Measurements from ENCODE around the gene SLIT3.

Gene SLIT3

DNA sequence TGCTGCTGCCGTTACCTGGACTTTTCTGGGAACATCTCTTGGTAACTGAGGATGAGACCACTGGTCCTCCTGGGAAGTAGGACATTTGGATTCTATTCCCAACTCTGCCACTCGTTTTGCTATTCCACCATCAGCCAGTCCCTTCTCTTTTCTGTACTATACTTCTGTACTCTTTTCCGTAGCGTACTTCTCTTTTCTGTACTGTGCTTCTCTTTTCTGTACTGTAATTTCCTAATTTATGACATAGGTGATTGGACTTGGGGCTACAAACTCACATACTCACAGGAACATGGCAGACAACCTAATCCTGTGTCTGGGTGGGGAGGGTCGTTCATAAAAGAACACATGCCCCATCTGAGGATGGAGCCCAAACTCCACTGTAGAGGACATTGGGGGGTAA lies 386.4 kb downstream of the SLIT3 start:
- DNase-seq: no peak

DNA sequence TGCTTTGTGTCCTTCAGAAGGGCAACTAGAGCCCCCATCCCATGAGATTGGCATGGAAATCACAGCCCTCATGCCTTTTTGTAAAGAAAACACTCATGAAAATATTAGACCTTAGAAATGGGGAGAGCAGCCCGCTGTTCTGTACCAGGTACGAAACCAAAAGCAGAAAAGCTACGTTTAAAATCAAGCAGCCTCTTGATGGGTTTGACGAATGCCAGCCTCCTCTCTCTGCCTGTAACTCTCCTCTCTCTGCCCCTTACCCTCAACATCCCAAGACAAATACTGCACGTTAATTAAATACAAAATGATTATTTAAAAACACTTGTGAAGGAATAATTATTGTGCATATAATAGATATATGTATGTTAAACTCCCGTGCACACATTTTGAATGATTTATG lies 390.1 kb downstream of the SLIT3 start:
- DNase-seq: no peak

DNA sequence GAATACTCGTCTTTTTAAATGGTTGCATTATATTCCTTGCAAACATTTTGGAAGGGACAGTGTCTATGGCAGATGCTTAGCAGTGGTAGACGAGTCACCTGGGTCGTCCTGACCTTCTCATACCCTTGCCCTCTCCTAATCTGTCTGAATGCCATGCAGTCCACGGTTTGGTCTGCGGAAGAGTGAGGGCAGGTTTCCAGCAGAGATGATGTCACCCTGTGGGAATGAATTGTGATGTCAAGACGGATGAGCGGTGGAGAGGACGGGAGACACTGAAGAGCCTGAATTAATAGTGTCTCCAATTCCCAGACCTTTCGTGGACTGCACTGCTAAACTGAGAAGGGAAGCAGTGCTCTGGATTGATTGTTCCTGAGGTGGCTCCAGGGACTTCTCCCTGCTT lies 392.7 kb downstream of the SLIT3 start:
- no peak for DNase-seq

DNA sequence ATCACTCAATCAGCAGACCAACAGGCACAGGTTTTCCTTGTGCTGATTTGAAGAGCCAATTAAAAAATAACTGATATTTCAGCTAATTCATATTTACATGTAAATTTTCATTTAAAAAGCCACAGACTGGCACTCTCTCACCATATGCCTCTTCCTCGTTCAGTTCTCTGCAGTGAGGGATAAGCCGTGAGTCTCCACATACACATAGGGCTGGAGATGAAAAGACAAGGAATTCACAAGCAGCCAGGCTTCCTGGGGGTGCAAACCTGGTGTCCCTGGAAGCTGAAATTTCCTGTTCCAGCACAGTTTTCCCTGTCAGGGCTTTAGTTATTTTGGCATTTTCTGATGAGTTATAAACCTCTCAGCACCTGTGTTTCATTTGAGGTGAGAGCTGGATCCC lies 397.9 kb downstream of the SLIT3 start:
- DNase-seq: no peak

DNA sequence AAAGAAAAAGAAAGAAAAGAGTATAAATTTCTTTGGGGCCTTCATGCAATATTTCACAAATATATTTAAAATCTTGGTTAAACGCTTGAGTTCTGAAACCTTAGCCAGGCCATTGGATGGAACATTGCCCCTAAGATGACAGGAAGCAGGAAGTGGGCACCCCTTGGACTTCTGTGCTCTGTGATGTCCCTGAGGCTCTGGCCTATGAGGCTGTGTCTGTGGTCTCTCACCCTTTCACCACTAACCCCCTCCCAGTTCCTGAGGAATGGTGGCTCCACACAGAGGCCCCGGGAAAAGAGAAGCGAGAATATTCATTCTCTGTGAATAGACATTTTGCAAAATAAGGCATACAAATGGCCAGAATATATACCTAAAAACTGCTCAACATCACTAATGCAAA lies 401.3 kb downstream of the SLIT3 start:
- no peak for DNase-seq

DNA sequence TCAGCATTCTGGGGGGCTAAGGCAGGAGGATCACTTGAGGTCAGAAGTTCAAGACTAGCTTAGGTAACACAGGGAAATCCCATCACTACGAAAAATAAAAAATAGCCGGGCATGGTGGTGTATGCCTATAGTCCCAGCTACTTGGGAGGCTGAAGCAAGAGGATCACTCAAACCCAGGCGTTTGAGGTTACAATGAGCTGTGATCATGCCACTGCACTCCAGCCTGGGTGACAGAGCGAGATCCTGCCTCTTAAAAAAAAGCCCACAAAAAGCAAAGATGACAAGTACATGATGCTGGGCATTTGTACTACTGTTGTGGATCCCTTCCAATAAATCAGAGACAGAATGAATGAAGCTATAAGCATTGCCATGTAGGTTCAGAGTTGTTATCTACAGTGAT lies 401.7 kb downstream of the SLIT3 start:
- no peak for DNase-seq

DNA sequence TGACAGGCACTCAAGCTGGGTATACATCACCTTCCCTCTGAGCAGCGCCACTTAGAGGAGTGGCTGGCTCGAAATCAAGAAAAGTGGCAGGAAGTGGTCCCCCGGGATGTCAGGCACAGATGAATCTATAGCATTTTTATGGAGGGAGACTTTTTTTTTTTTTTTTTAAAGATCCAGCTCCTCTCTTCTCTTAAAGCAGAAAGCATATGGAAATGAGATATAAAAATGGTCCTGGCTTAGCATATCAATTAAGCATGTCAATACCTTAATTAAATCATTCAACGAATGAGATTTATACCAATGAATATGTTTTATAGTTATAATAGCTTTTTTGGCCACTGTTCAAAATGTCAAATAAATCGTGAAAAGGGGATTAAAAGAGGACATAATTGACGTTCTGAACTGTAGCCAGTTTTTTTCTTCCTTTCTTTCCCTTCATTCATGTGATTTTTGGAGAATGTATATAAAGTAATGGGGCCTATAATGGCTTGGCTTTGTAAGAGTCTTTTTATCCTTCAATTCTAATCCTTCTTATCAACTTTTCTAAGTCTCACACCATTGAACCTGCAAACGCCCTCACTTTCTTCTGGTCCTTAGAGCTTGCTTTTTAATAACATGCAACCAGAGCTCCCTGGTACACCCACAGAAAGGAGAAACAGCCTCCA lies 402.6 kb downstream of the SLIT3 start:
- DNase-seq: peak; percentile 75

DNA sequence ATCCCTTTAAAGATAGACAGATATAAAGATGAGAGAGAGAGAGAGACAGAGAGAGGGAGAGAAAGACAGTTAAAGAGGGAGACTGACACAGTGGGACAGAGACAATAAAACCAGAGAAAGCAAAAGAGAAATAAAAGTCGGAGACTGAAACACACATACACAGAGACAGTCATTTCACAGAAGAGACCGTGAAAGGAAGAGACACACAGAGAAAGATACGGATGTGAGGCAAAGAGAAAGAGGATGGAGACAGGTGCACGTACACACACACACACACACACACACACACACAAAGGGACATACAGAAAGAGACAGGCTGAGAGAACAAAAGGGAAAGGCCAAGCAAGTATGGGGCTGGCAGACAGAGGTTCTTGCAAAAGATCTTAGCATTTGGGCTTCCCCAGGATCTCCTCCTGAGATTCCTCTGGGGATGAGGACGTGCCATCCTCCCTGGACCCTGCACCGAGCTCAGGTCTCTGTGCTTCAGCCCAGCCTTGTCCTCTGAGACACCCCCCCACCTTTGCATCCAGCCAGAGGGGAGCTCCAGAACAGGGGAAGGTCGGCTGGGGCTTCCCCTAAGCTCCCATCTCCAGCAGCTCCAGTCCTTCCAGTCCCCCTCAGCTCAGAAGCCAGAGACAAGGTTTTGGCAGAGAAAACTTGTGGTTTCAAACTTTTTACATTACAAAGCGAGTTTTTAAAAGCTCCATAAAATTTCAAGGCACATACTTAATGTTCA lies 403.4 kb downstream of the SLIT3 start:
- DNase-seq: no peak

DNA sequence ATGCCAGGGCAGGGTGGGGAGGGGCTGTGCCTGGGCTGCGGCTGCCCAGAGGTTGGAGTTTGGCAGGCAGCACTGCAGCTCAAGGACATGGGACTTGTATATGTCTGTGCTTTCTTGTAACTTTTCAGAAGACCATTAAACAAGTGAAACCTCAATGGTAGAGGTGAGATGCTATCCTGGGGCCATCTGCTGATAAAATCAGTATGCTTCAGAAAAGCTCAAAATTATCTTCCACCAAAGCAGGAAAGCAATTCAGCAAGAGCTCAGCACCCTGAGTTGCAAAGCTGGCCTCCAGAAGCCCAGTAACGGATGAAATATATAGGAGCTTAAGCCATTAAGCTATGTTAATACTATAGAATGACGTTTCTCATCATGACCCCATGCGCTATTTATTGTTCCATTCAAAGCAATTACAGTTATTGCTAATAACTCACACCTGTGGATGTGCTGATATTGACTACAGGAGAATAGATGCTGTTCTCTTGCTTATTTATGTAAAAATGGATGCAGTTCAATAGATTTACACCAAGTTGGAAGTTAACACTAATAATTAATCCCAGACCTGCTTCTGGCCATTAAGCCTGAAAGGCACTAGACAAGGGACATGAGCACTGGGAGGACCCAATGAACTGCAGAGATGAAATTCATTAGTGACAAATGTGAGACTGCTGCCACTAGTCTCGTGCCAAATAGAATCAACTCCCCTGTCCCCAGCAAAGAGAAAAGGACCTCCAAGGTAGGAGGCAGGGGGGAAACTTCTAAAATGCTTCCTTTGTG lies 405.5 kb downstream of the SLIT3 start:
- no peak for DNase-seq

DNA sequence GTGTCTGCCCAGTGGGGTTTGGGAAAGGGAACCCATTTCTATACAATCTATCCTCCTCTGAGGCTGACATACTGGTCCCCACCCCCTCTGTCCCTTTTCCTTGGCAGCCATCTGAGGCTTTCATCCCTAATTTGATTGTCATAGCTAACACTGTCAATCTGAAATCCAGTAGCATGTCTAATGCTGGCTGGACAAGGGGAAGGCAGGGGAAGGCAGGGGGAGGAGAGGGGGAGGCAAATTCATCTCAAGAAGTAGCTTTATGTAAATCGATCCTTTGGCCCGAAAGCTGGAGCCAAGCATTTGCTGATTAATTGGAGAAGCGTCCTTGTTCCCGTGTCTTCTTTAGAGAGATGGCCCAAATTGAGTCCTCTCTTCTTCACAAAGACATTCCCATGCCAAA lies 407.7 kb downstream of the SLIT3 start:
- no peak for DNase-seq

DNA sequence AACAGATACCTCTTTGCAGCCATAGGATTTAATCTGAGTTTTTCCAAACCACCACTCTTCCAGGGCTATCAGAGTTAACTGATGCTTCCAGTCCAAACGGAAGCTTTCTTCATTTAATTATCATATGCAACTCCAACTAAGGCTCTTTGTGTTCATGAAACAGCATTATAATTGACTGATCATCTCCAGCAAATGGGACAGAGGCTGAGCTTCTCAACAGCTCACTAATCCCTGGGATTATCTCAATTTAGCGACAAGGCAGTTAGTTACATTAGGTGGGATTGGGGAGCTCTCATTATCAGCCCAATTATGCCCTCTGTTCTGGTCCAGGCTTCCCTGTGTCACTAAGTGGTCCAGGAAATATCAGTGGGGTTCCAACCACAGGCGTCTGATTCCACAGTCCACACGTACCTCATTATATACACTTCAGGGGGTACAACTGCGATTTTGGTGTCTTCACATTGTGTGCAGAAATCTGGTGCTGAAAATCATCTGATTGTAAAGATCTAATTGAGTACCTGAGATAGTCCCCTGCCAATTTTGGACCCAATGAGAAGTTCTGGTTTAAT lies 408.2 kb downstream of the SLIT3 start:
- no peak for DNase-seq

DNA sequence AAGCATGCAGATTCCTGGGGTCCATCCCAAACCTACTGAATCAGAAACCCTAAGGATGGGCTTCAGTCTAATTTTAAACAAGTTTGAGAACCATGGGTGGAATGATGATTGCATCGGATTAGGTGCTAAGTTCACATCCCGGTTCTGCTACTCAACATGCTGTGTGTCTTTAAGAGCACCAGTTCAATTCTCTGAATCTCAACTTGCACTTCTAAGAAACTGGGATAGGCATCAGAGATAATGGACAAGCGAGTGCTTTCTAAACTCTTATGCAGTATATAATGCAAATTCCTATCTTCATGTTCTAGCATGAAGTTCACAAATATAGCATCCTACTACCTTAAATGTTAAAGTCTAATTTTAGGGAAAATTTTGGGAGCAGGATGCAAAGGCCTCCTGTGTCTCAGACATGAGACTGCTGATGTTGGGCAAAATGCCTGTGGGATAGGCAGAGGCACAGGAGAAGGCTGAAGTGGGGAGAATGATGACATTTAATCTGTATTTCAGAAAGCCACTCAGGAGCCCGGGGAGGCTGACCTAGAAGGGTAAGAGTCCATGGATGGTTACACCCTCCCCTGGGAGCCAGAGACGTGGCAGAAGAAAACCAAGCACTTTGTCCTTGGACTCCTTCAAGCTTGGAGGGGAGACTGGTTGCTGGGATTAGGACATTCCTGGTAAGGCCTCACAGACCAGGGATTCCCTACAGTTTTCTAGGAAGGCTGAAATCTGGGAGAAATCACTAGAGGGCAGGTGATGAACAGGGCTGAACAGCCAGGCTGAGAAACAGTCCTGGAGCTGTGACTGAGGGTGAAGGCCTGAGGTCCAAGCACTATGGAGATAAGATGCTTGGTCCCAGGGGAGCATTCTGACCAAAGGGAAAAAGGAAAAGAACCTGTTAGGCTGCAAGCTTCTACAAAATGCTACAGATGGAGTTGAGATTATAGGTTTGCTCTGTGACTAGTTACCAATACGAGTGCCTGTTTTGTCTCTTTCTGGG lies 409.8 kb downstream of the SLIT3 start:
- no peak for DNase-seq

DNA sequence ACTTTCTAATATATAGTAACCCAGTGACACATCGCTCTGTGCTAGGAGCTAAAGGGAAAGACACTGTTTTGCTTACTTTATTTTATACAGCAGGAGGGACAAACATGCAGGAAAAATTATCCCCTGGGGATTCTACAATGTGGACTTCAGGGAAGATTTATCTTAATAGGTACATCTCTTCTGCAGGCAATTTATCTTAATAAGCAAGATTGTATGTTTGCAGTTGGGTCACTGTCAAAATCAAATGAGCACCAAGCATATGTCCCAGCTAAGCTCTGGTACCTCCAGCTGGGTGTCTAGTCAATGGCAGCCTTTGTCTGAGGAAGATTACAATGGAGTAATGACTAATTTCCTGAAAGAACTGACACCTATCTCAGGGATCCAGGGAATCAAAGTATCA lies 411.9 kb downstream of the SLIT3 start:
- no peak for DNase-seq

DNA sequence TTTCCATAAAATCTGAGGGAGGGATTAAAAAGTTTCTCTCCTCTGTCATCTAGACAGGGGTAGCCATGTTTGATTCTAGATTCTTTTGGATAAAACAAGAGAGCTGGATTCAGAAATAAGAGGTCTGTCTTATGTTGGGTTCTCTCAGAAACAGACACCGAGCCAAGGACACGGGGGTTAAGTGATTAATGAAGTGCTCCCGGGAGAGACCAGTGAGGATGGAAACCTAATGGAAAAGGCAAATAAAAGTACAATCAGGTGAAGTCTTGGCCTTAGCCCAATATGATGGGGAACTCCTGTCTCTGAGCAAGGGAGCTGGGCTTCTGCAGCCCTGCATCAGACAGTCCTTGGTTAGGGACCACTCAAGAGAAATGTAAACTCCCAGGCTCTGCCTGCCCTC lies 413.0 kb downstream of the SLIT3 start:
- DNase-seq: no peak

DNA sequence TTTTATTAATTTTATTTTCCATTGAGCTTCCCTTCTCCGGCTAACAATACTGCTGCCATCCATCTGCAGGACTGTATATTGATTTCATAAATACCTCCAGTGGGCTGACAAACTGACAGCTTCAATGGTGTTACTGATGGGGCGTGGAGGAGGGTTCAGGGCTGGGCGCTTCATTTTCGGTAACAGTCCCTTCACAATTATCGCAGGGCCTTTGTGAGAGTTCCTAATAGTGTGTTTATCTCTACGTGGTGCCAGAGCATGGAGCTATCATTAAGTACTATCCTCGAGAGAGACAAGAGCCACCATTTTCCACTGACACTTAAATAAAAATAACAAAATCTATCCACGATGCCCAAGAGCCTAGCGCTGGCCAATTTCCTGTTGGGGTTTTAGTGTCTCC lies 414.8 kb downstream of the SLIT3 start:
- DNase-seq: no peak

DNA sequence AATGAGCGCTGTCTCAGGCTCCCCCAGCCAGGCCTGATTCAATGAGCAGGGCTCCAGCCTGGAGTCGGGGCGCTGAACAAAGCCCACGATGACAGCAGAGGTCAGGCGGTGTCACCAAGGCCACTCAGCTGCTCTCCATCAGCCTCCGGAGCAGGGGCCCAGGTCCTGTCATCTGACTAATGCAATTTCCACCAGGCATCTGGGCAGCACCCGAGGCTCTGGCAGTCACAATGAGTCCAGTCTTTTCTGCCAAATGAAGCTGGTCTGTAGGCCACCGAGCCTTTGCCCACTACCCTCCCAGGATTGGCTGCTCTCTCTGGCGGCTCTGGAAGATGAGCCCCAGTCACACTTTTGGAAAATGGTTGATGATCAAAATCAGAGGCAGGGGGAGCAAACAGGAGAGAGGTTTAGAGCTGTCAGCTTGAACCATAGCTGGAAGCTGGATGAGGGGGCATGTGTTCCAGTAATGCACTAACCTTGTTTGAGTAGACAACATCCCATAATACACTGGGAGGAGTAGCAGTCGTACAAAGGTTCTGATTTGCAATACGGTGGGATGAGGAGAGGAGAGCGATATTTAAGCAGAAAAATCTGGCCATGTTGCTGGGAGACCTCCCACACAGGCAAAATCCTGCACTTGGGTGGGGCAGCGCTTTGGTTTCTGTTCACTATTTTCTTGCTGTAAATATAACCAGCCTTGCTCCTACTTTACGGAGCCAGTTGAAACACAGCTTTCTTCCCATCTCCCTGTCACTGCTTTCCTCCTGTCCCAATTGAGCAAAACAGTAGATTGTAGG lies 415.4 kb downstream of the SLIT3 start:
- DNase-seq: no peak

DNA sequence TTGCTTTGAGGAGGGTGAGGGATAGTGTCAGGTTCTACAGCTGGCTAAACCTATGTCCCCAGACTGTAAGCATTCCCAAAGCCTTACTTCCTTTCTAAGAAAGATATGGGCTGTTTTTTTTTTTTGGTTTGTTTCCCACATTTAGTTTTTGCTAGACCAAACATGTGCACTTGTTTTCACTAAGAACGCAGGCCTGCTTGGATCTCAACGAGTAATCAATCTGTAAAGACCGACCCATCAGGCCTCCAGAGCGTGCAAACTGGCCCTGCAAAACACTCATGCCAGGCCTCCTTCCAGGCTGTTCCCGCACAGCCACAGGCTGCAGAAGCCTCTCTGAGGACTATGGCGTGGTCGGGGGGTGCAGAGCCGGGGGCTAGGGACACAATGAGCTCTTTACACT lies 416.9 kb downstream of the SLIT3 start:
- DNase-seq: no peak

DNA sequence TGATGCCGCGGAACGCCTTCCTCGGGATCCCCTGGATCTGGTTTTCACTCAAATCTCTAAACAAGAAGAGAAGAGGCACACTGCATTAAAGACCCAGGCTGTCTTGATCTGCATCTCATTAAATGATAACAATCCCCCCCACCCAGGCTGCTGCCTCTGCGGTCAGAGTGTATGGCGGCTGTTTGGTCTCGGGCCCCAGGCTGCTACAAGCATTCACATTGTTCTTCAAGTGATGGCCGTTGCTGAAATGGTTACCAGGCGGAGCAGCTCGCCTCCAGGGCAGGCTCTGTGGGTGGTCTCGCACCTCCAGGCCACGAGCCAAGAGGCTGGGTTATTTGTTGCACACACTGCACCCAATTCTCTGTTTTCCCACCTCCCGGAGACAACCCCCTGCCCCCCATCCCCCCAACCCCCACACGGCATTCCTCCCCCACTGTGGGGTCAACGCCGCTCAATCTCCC lies 417.6 kb downstream of the SLIT3 start:
- no peak for DNase-seq

DNA sequence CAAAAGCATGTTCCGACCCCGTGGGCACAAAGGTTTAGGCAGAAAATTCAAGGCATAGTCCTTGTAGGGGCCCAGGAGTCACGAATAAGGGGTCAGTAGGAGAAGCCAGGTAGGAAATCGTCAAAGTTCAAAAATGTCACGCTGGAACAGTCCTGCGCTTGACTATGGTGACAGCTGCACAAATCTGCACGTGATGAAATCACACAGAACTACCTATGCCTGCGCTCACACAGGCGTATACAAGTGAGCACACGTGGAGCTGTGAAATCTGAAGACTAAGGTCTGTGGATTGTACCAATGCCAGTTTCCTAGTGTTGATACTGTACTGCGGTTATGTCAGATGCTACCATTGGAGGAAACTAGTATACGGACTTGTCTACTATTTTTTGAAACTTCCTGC lies 418.7 kb downstream of the SLIT3 start:
- no peak for DNase-seq

DNA sequence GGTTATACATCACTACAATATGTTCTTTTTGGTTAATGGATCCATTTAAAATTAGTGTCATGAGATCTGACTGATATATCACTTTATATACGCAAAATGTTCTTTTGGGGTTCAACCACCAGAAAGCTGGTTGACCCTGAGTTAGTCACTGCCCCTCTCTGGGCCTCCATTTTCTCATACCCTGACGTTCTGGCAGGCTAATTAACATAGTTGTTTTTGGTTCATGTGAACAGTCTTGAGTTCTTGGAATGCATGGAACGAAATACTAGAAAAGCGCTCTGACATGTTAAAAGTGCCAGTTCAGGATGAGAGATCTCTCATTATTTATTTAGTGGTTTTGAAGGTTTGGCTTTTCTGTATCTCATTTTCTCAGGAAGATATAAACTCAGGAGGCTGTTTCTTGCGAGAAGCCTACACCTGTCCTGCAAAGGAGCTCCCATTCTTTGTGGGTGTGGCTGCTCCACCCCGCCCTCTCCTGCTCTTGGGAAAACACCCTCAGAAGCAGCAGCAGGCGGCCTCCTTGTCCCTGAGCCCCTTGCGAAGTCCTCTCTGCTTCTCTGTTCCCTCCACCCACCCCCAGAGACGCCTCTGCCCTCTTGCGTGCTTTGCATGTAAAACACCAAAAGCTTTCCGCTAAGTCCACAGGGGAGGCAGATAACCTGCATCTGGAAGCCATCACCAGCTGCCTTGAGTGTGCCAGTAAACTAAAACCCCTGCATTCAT lies 419.4 kb downstream of the SLIT3 start:
- no peak for DNase-seq

DNA sequence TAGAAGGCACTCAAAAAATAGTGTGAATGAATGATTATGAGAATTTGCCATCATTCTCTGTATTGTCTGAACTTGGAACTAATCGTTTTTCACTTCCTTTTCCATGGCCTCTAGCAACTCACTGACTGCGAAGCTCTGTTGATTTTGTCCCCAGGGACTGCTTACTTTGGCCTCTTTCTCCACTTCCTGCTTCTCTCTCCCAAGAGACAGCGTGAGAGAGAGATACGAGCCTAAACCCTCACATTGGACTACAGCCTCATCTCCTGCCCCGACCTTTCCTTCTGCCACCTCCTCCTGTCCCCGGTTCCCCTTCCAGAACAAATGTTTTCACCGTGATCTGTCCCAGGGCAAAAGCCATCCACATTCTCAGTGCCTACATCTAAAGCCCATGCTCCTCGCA lies 421.0 kb downstream of the SLIT3 start:
- no peak for DNase-seq

All from NCI-H2171 (cell line).